GM12878 (cell line): ENCODE results near the gene TMEM132D. TPM values are rescaled to one million over a fixed set of nuclear protein-coding genes. Genes with fewer than 3 reads are reported as not detected.

Source experiments
- ATAC-seq: fragments of 200-7000 bp; cut with Tn5 transposase; 3 replicates; pipeline ENCODE4 v1.9.1; 2020; ENCODE audit warnings: mild to moderate bottlenecking, moderate library complexity
- BruUV-seq: library from RNA; stranded (reverse); fragments of 400-500 nt; replicated peaks from 2 replicates; lab custom pipeline; 2021; lab: Mats Ljungman, UMichigan
- CTCF ChIA-PET: fragments of 300-600 bp; sonication (Branson Sonifier 250); formaldehyde crosslinking; extraction: SDS; loops from one replicate; lab custom pipeline; 2021; ENCODE audit warnings: inconsistent platforms; lab: Yijun Ruan, JAX
- POLR2A ChIA-PET: fragments of 350-600 bp; formaldehyde crosslinking; extraction: SDS; loops from one replicate; lab custom pipeline; 2021; ENCODE audit warnings: inconsistent platforms; lab: Charles Lee
- RAD21 ChIA-PET: fragments of 300-600 bp; sonication (Branson Sonifier 250); formaldehyde crosslinking; loops from one replicate; lab custom pipeline; 2023; ENCODE audit warnings: antibody characterized with exemption; ENCODE audit not compliant: unreplicated experiment; lab: Charles Lee
- SMC1A ChIA-PET: fragments of 300-600 bp; sonication (Branson Sonifier 250); formaldehyde crosslinking; loops from one replicate; lab custom pipeline; 2023; ENCODE audit not compliant: unreplicated experiment, uncharacterized antibody; lab: Charles Lee
- DNase-seq: peaks from one replicate; pipeline ENCODE4 v3.0.0-alpha.2; 2011; ENCODE audit warnings: low read depth, low spot score
- FAIRE-seq: peaks from 3 replicates; lab custom pipeline; 2011; peaks lifted over from hg19 to GRCh38; lab: Jason Lieb, UNC
- H2AFZ ChIP-seq: 2 replicates; pipeline ENCODE4 v1.6.0; 2011; ENCODE audit warnings: low read depth, low read length, control low read depth; ENCODE audit not compliant: control insufficient read depth
- H3K27ac ChIP-seq: 2 replicates; pipeline ENCODE4 v1.5.1; 2011; ENCODE audit warnings: control low read depth; ENCODE audit not compliant: control insufficient read depth, insufficient read depth
- H3K27me3 ChIP-seq, 2 experiments: replicated peaks in 1 of 2; 2 replicates each; pipeline versions ENCODE4 v1.6.0 to v1.6.1; 2011; ENCODE audit warnings: low read length in 1 of 2; ENCODE audit not compliant: control insufficient read depth in 2 of 2, insufficient read depth in 2 of 2
- H3K36me3 ChIP-seq, 2 experiments: 2 replicates each; pipeline ENCODE4 v1.5.1; 2011; ENCODE audit warnings: low read length in 1 of 2; ENCODE audit not compliant: control insufficient read depth in 2 of 2, insufficient read depth in 2 of 2
- H3K4me1 ChIP-seq: 2 replicates; pipeline ENCODE4 v1.6.1; 2011; ENCODE audit warnings: mild to moderate bottlenecking, low read length, moderate library complexity, mixed read lengths; ENCODE audit not compliant: control insufficient read depth, insufficient read depth
- H3K4me2 ChIP-seq: 2 replicates; pipeline ENCODE4 v1.6.0; 2011; ENCODE audit warnings: control low read depth; ENCODE audit not compliant: control insufficient read depth, insufficient read depth
- H3K4me3 ChIP-seq: fragments of 200-600 bp; sonication (generic); 2 replicates; pipeline ENCODE4 v1.5.1; 2016
- H3K79me2 ChIP-seq: 2 replicates; pipeline ENCODE4 v1.6.0; 2011; ENCODE audit warnings: low read length; ENCODE audit not compliant: control insufficient read depth, insufficient read depth
- H3K9ac ChIP-seq: 2 replicates; pipeline ENCODE4 v1.8.0; 2011; ENCODE audit warnings: low read length, control low read depth, mixed read lengths; ENCODE audit not compliant: control insufficient read depth, insufficient read depth
- H3K9me3 ChIP-seq: replicated peaks from 3 replicates; pipeline ENCODE4 v1.5.1; 2011; ENCODE audit warnings: mild to moderate bottlenecking, low read length; ENCODE audit not compliant: control insufficient read depth, insufficient read depth
- H4K20me1 ChIP-seq: 2 replicates; pipeline ENCODE4 v1.6.0; 2011; ENCODE audit not compliant: control insufficient read depth, insufficient read depth
- CEBPZ ChIP-seq: fragments of 150-350 bp; IDR thresholded peaks from 2 replicates; pipeline ENCODE4 v1.6.1; 2016; ENCODE audit warnings: low read depth, low read length
- EP300 ChIP-seq, 2 experiments: fragments of 150-350 bp in 1 of 2; IDR thresholded peaks; 2 replicates each; pipeline ENCODE4 v1.6.1; 2011 to 2012; ENCODE audit warnings: low read depth in 2 of 2, low read length in 2 of 2, borderline replicate concordance in 1 of 2, improper control_type of control experiment in 1 of 2, inconsistent platforms in 1 of 2; ENCODE audit not compliant: control insufficient read depth in 1 of 2
- FOS ChIP-seq: IDR thresholded peaks from 3 replicates; pipeline ENCODE4 v1.6.1; 2011; ENCODE audit warnings: borderline replicate concordance; ENCODE audit not compliant: insufficient read length; ENCODE audit errors: extremely low read depth
- HDAC2 ChIP-seq: fragments of 200-600 bp; sonication (generic); IDR thresholded peaks from 2 replicates; pipeline ENCODE4 v1.6.1; 2017
- MEF2A ChIP-seq: IDR thresholded peaks from 2 replicates; pipeline ENCODE4 v1.6.1; 2011; ENCODE audit warnings: low read depth, mild to moderate bottlenecking, low read length, moderate library complexity; ENCODE audit not compliant: insufficient read depth
- MLLT1 ChIP-seq: fragments of 450-650 bp; IDR thresholded peaks from 2 replicates; pipeline ENCODE4 v1.6.1; 2016; ENCODE audit warnings: mild to moderate bottlenecking
- NFIC ChIP-seq: IDR thresholded peaks from 2 replicates; pipeline ENCODE4 v1.6.1; 2012; ENCODE audit warnings: low read depth, mild to moderate bottlenecking, inconsistent platforms, low read length, moderate library complexity
- NR2F1 ChIP-seq: fragments of 450-650 bp; conservative IDR thresholded peaks from 2 replicates; pipeline ENCODE4 v1.6.1; 2017; ENCODE audit warnings: mild to moderate bottlenecking
- REST ChIP-seq: IDR thresholded peaks from 2 replicates; pipeline ENCODE4 v1.6.1; 2012; ENCODE audit warnings: mild to moderate bottlenecking, low read depth, low read length
- YBX1 ChIP-seq: fragments of 450-650 bp; IDR thresholded peaks from 2 replicates; pipeline ENCODE4 v1.6.1; 2016; ENCODE audit warnings: antibody characterized with exemption
- YY1 ChIP-seq: IDR thresholded peaks from 2 replicates; pipeline ENCODE4 v1.6.1; 2011; ENCODE audit warnings: low read depth, mild to moderate bottlenecking, low read length
- ZBTB4 ChIP-seq: fragments of 450-650 bp; formaldehyde crosslinking; IDR thresholded peaks from 2 replicates; pipeline ENCODE4 v1.4.0; 2022; ENCODE audit warnings: mild to moderate bottlenecking, moderate library complexity
- ZNF207 ChIP-seq: fragments of 450-650 bp; IDR thresholded peaks from 2 replicates; pipeline ENCODE4 v1.6.1; 2014; ENCODE audit warnings: antibody characterized with exemption, mild to moderate bottlenecking, borderline replicate concordance
- WGBS: methylation state at CpG from one replicate; pipeline ENCODE4 v1.1.6; 2016; ENCODE audit warnings: low lambda C conversion rate; ENCODE audit not compliant: insufficient replicate concordance, insufficient coverage; ENCODE audit errors: missing lambda C conversion rate; 5-methylcytosine and 5-hydroxymethylcytosine counted together
- in situ Hi-C: fragments of 300-500 bp; cut with MboI; formaldehyde crosslinking; loops from 9 replicates; pipeline ENCODE4 v1.14.3; 2018; ENCODE audit warnings: mixed read lengths
- intact Hi-C: fragments of 100-400 bp; cut with micrococcal nuclease; formaldehyde crosslinking; loops from one replicate; pipeline ENCODE4 v1.14.2; 2022; ENCODE audit not compliant: unreplicated experiment
- polyA plus RNA-seq, 11 experiments: library from polyadenylated mRNA; depleted of rRNA in 4 of 11; unstranded in 6 of 11; stranded (reverse) in 5 of 11; fragments of >200 nt; fragmentation: Nextera tagmentation in 4 of 11; fragmentation: Illumina TruSeq in 1 of 11; extraction: Ambion mirVana in 4 of 11; extraction: Trizol in 1 of 11; gene quantifications; 1 replicate in 1 of 11; 2 replicates in 10 of 11; pipeline versions ENCODE4 v1.2.1 to v1.2.3, GENCODE V29; 2011 to 2016; ENCODE audit warnings: inconsistent platforms in 2 of 11, missing spikeins in 2 of 11, low read depth in 1 of 11
- total RNA-seq, 4 experiments: library from RNA; depleted of rRNA in 3 of 4; stranded (reverse); fragments of >200 nt in 3 of 4; fragmentation: Illumina TruSeq in 1 of 4; extraction: Trizol in 1 of 4; gene quantifications; 2 replicates each; pipeline versions ENCODE4 v1.2.1 to v1.2.3, GENCODE V29; 2013 to 2021

TMEM132D gene
- total and polyA plus RNA-seq, 10 of the 15 experiments (the other 5 are each of a cell fraction or from before 2014, with no cell fraction given), result under 0.01 to 0.12 (median 0.02) TPM; not detected in 3

- RAD21 ChIA-PET, result no interaction called here
- H3K9me3 ChIP-seq, result no peaks in the 10 kb centered on the region; the same call in 1 of the 3 replicates
- no peak for FAIRE-seq
- no peaks in the 10 kb centered on the region for H3K79me2 ChIP-seq
- POLR2A ChIA-PET, result no interaction called here
- H3K27ac ChIP-seq, result no peak overlapping the region
- no peaks in the 10 kb centered on the region for H3K36me3 ChIP-seq
- H4K20me1 ChIP-seq, result no peaks in the 10 kb centered on the region
- intact Hi-C loops (no loop called here), in situ Hi-C loops (no loop called here)
- BruUV-seq, result no TSS peak
- H3K4me3 ChIP-seq, result no peak overlapping the region
- ATAC-seq, result no peak
- CTCF ChIA-PET, result no interaction called here
- WGBS, result 10% methylated on average over 5 of the region's 5 CpGs
- SMC1A ChIA-PET, result no interaction called here
- no peak overlapping the region for H3K9ac ChIP-seq
- no peak overlapping the region for H2AFZ ChIP-seq
- no peak overlapping the region for H3K4me2 ChIP-seq
- no peaks in the 10 kb centered on the region for H3K27me3 ChIP-seq
- no peaks in the 10 kb centered on the region for H3K4me1 ChIP-seq
- DNase-seq, result no peak
- TF ChIP-seq FOS (no peak), MLLT1 (no peak), ZNF207 (no peak), NR2F1 (no peak), CEBPZ (no peak), HDAC2 (no peak), ZBTB4 (CRISPR knock-in tag) (no peak), YY1 (no peak), NFIC (no peak), REST (no peak), EP300 (IDR thresholded peaks at IDR 0.05; ENCODE audit: borderline replicate concordance in 1 of 2, control insufficient read depth in 1 of 2, low read depth in 2 of 2, low read length in 2 of 2) (no peak), MEF2A (no peak), YBX1 (no peak)
Observed at GRCh38 chr12:129619271-129619670, 284.6 kb downstream of the TMEM132D start.
